DOHH2 (cell line): ENCODE results near the gene CREBBP.

Source experiments
- H3F3A ChIP-seq: fragments of 200-600 bp; sonication (generic), shearing (Covaris generic); 2 replicates; pipeline ENCODE4 v1.6.0; 2016; ENCODE audit warnings: antibody characterized with exemption, mild to moderate bottlenecking; ENCODE audit not compliant: control insufficient read depth, insufficient read depth
- H3K27ac ChIP-seq: fragments of 200-600 bp; sonication (generic); 2 replicates; pipeline ENCODE4 v1.5.1; 2014; ENCODE audit warnings: low read depth, mild to moderate bottlenecking, low read length, moderate library complexity
- H3K27me3 ChIP-seq: fragments of 200-600 bp; sonication (generic); 2 replicates; pipeline ENCODE4 v1.6.1; 2014; ENCODE audit warnings: mild to moderate bottlenecking, low read length, mixed read lengths; ENCODE audit not compliant: control insufficient read depth
- H3K36me3 ChIP-seq: fragments of 200-600 bp; sonication (generic); 2 replicates; pipeline ENCODE4 v1.6.1; 2014; ENCODE audit warnings: mild to moderate bottlenecking, low read length, moderate library complexity, mixed read lengths; ENCODE audit not compliant: control insufficient read depth
- H3K4me1 ChIP-seq: fragments of 200-600 bp; sonication (generic); 2 replicates; pipeline ENCODE4 v1.6.1; 2014; ENCODE audit warnings: mild to moderate bottlenecking, low read length, mixed read lengths; ENCODE audit not compliant: control insufficient read depth
- H3K4me2 ChIP-seq: fragments of 200-600 bp; sonication (generic); 2 replicates; pipeline ENCODE4 v1.6.0; 2014; ENCODE audit warnings: mild to moderate bottlenecking, low read length, moderate library complexity
- H3K4me3 ChIP-seq: fragments of 200-600 bp; sonication (generic); 2 replicates; pipeline ENCODE4 v1.5.1; 2014; ENCODE audit warnings: mild to moderate bottlenecking, low read length, mixed read lengths
- H3K79me2 ChIP-seq: fragments of 200-600 bp; sonication (generic); 2 replicates; pipeline ENCODE4 v1.6.1; 2014; ENCODE audit warnings: mild to moderate bottlenecking, low read length, mixed read lengths; ENCODE audit not compliant: control insufficient read depth
- H3K9me2 ChIP-seq: fragments of 200-600 bp; sonication (generic); replicated peaks from 2 replicates; pipeline ENCODE4 v1.6.1; 2014; ENCODE audit warnings: mild to moderate bottlenecking, low read length, mixed read lengths; ENCODE audit not compliant: control insufficient read depth
- H3K9me3 ChIP-seq: fragments of 200-600 bp; sonication (generic); 2 replicates; pipeline ENCODE4 v1.6.1; 2014; ENCODE audit warnings: antibody characterized with exemption, low read length, mixed read lengths; ENCODE audit not compliant: control insufficient read depth, insufficient read depth
- H4K20me1 ChIP-seq: fragments of 200-600 bp; sonication (generic); 2 replicates; pipeline ENCODE4 v1.6.0; 2014; ENCODE audit warnings: low read depth, mild to moderate bottlenecking, antibody characterized with exemption, low read length, moderate library complexity; ENCODE audit not compliant: control insufficient read depth, insufficient read depth
- CTCF ChIP-seq: fragments of 200-600 bp; sonication (generic); IDR thresholded peaks from one replicate; pipeline ENCODE4 v1.5.1; 2014; ENCODE audit warnings: antibody characterized with exemption, mild to moderate bottlenecking, low read depth, low read length; ENCODE audit not compliant: poor library complexity, severe bottlenecking
- EZH2phosphoT487 ChIP-seq: fragments of 200-600 bp; sonication (generic); IDR thresholded peaks from 2 replicates; pipeline ENCODE4 v1.6.1; 2017; ENCODE audit warnings: borderline replicate concordance, mild to moderate bottlenecking, antibody characterized with exemption, low read length, moderate library complexity, mixed read lengths

The CREBBP gene

DNA sequence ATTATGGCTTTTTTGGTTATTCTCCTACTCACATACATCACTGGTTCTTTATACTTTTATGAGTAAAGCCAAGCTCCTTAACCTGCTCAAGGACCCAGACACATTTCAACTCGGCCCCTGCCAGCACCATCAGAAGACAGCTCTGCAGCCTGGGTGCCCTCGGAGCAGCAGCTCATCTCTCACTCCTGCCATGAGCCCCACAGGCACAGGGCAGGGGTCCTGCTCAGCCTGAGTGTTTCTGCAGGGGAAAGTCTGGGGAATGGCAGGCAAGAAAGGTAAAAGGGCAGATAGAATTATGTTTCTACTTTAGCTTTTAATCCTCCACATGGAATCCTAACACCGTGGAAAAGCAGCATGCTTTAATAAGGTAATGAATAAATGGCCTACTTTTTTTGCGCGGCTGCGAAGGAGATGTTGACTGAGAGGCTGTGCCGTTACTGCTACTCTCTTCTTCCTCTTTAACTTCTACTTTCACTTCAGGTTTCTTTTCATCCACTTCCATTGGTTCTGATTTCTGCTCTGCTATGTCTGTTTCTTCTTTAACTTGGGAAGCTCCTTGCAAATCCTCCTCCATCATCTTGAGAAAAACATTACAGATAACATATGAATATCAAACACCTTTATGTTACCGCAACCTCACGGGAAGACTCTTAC is 113.1 kb downstream of the CREBBP start:
- no peaks in the 10 kb centered on the region for H3K9me3 ChIP-seq
- no peaks in the 10 kb centered on the region for H4K20me1 ChIP-seq
- H3K4me2 ChIP-seq = no peak overlapping the region
- H3K27ac ChIP-seq = peak overlapping the region; percentile 20; the same call in 1 of the 2 replicates
- TF ChIP-seq CTCF = no peak
- TF ChIP-seq EZH2phosphoT487 = no peak
- H3K36me3 ChIP-seq = peaks cover 66% of the 10 kb centered on the region
- H3K9me2 ChIP-seq = no peaks in the 10 kb centered on the region
- H3K79me2 ChIP-seq = 0 out of 2 replicates have a peak, but pooled peaks cover 4% of the 10 kb centered on the region
- H3K27me3 ChIP-seq = no peaks in the 10 kb centered on the region
- no peak overlapping the region for H3K4me3 ChIP-seq
- peaks cover 20% of the 10 kb centered on the region for H3K4me1 ChIP-seq
- H3F3A ChIP-seq = no peaks in the 10 kb centered on the region

DNA sequence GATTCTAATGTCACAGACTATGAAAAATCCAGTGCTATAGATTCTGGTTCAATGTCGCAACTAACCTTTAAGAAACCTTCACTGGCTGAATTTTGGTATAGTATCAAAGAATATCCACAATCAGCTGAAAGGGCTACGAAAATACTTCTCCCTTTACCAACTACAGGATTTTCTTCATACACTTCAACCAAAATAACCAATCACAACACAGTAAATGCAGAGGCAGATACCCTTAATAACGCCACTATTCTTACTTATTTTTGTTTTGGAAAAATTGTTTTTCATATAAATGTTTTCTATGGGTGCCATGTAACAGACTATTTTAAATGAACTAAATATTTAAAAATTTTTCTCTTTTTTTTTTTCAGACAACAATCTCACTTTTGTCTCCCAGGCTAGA is 114.3 kb downstream of the CREBBP start:
- TF ChIP-seq CTCF (no peak), EZH2phosphoT487 (no peak)
- H3K79me2 ChIP-seq = 0 out of 2 replicates have a peak, but pooled peaks cover 4% of the 10 kb centered on the region
- no peaks in the 10 kb centered on the region for H4K20me1 ChIP-seq
- no peak overlapping the region for H3K27ac ChIP-seq
- H3K27me3 ChIP-seq = no peaks in the 10 kb centered on the region
- H3K4me3 ChIP-seq = no peak overlapping the region
- H3K4me1 ChIP-seq = peaks cover 20% of the 10 kb centered on the region
- H3F3A ChIP-seq = no peaks in the 10 kb centered on the region
- no peaks in the 10 kb centered on the region for H3K9me3 ChIP-seq
- H3K4me2 ChIP-seq = no peak overlapping the region
- H3K36me3 ChIP-seq = peaks cover 68% of the 10 kb centered on the region
- H3K9me2 ChIP-seq = no peaks in the 10 kb centered on the region

DNA sequence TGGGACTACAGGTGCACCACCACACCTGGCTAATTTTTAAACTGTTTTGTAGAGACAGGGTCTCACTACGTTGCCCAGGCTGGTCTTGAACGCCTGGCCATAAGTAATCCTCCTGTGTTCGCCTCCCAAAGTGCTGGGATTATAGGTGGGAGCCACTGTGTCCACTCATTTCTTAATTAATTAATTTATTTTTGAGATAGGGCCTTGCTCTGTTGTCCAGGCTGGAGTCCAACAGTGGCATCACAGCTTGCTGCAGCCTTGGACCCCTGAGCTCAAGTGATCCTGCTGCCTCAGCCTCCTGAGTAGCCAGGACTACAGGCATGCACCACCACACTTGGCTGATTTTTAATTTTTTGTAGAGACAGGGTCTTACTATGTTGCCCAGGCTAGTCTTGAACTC is 116.1 kb downstream of the CREBBP start:
- H3K27ac ChIP-seq = no peak overlapping the region
- H3K4me1 ChIP-seq = peaks cover 20% of the 10 kb centered on the region
- H3K9me2 ChIP-seq = no peaks in the 10 kb centered on the region
- no peaks in the 10 kb centered on the region for H3K27me3 ChIP-seq
- H3F3A ChIP-seq = no peaks in the 10 kb centered on the region
- 0 out of 2 replicates have a peak, but pooled peaks cover 4% of the 10 kb centered on the region for H3K79me2 ChIP-seq
- no peak overlapping the region for H3K4me3 ChIP-seq
- H3K9me3 ChIP-seq = no peaks in the 10 kb centered on the region
- no peak for TF ChIP-seq CTCF
- TF ChIP-seq EZH2phosphoT487 = no peak
- no peaks in the 10 kb centered on the region for H4K20me1 ChIP-seq
- H3K36me3 ChIP-seq = peaks cover 60% of the 10 kb centered on the region
- no peak overlapping the region for H3K4me2 ChIP-seq
